Mesothelial cell of epicardium (in vitro differentiated cells): Measurements from ENCODE around the gene R3HDM2. TPM values are rescaled to one million over a fixed set of nuclear protein-coding genes. Genes with fewer than 3 reads are reported as not detected.

Source experiments
- DNase-seq, 2 experiments: peaks; one replicate each; pipeline ENCODE4 v3.0.0; 2021; ENCODE audit warnings: low spot score in 2 of 2; ENCODE audit not compliant: unreplicated experiment in 2 of 2
- H3K27ac Mint-ChIP-seq: 2 replicates; pipeline ENCODE4 v1.8.0; 2021; ENCODE audit warnings: mixed read lengths
- H3K27me3 Mint-ChIP-seq: 2 replicates; pipeline ENCODE4 v1.8.0; 2021; ENCODE audit warnings: low read depth, mixed read lengths
- H3K36me3 Mint-ChIP-seq: 2 replicates; pipeline ENCODE4 v1.8.0; 2021; ENCODE audit warnings: mixed read lengths
- H3K4me1 Mint-ChIP-seq: 2 replicates; pipeline ENCODE4 v1.8.0; 2021; ENCODE audit warnings: mixed read lengths
- H3K4me3 Mint-ChIP-seq: 2 replicates; pipeline ENCODE4 v1.8.0; 2021; ENCODE audit warnings: mild to moderate bottlenecking, moderate library complexity, mixed read lengths
- H3K9me3 Mint-ChIP-seq: 2 replicates; pipeline ENCODE4 v1.8.0; 2021; ENCODE audit warnings: mixed read lengths
- CTCF ChIP-seq: fragments of 200-600 bp; sonication (generic); IDR thresholded peaks from one replicate; pipeline ENCODE4 v1.5.0; 2021; ENCODE audit warnings: antibody characterized with exemption; ENCODE audit not compliant: unreplicated experiment
- total RNA-seq: library from RNA; stranded (reverse); gene quantifications from 3 replicates; pipeline ENCODE4 v1.2.1, GENCODE V29; 2021

R3HDM2 gene
- total RNA-seq, 1 donor from 2014 or later, result 111 TPM

- H3K27ac Mint-ChIP-seq, result no peak overlapping the region
- no peaks in the 10 kb centered on the region for H3K36me3 Mint-ChIP-seq
- TF ChIP-seq CTCF, result no peak
- H3K9me3 Mint-ChIP-seq, result no peaks in the 10 kb centered on the region
- peaks cover 28% of the 10 kb centered on the region for H3K4me1 Mint-ChIP-seq
- H3K27me3 Mint-ChIP-seq, result peaks cover 28% of the 10 kb centered on the region
- no peak for DNase-seq
- no peak overlapping the region for H3K4me3 Mint-ChIP-seq
Measured at GRCh38 chr12:57456737-57457490, 26.1 kb upstream of the R3HDM2 start.

- Mint-ChIP-seq H3K27me3 (peaks cover 23% of the 10 kb centered on the region), H3K36me3 (no peaks in the 10 kb centered on the region), H3K4me1 (peaks cover 24% of the 10 kb centered on the region), H3K27ac (no peak overlapping the region), H3K4me3 (peak overlapping the region; percentile 20), H3K9me3 (no peaks in the 10 kb centered on the region)
- DNase-seq, result no peak
- TF ChIP-seq CTCF, result peak; percentile 36
Measured at GRCh38 chr12:57456145-57456700, 25.4 kb upstream of the R3HDM2 start.

GRCh38 chr12:57455374-57456144, 24.7 kb upstream of the R3HDM2 start:
- Mint-ChIP-seq H3K9me3 (no peaks in the 10 kb centered on the region), H3K4me3 (peak overlapping the region; percentile 20), H3K4me1 (peaks cover 23% of the 10 kb centered on the region), H3K27ac (no peak overlapping the region), H3K36me3 (no peaks in the 10 kb centered on the region), H3K27me3 (peaks cover 19% of the 10 kb centered on the region)
- TF ChIP-seq CTCF, result no peak
- DNase-seq, result no peak

GRCh38 chr12:57454566-57455373, 23.9 kb upstream of the R3HDM2 start, which contains the start of gene INHBE:
Gene INHBE (plus strand): TSS chr12:57455307. CDS start chr12:57455537, 230 bp downstream.
- no peak for DNase-seq
- TF ChIP-seq CTCF, result no peak
- peak within 1 kb of the TSS; percentile 20 for H3K4me3 Mint-ChIP-seq

GRCh38 chr12:57454213-57454565, 23.3 kb upstream of the R3HDM2 start:
- Mint-ChIP-seq H3K4me1 (peaks cover 13% of the 10 kb centered on the region), H3K27me3 (peaks cover 12% of the 10 kb centered on the region), H3K27ac (no peak overlapping the region), H3K9me3 (no peaks in the 10 kb centered on the region), H3K4me3 (no peak overlapping the region), H3K36me3 (no peaks in the 10 kb centered on the region)
- no peak for TF ChIP-seq CTCF
- no peak for DNase-seq

More at GRCh38 chr12:57454566-57455373, 23.9 kb upstream of the R3HDM2 start, which contains the start of gene INHBE:
- peaks cover 14% of the 10 kb centered on the region for H3K27me3 Mint-ChIP-seq
- H3K36me3 Mint-ChIP-seq, result no peaks in the 10 kb centered on the region
- H3K27ac Mint-ChIP-seq, result no peak within 1 kb of the TSS
- no peaks in the 10 kb centered on the region for H3K9me3 Mint-ChIP-seq
- peaks cover 17% of the 10 kb centered on the region for H3K4me1 Mint-ChIP-seq
